H1 (cell line): ENCODE results near the gene C1orf52. TPM values are rescaled to one million over a fixed set of nuclear protein-coding genes. Genes with fewer than 3 reads are reported as not detected.

ENCODE experiments used
- PHF8 ChIP-seq: fragments of 200-600 bp; sonication (generic); conservative IDR thresholded peaks from 2 replicates; pipeline ENCODE4 v1.7.1; 2012; ENCODE audit warnings: low read depth, mild to moderate bottlenecking, inconsistent platforms, low read length, moderate library complexity
- polyA plus RNA-seq, 7 experiments: library from polyadenylated mRNA; depleted of rRNA in 3 of 7; stranded (reverse) in 5 of 7; unstranded in 2 of 7; fragments of >200 nt in 5 of 7; fragments of 200-250 nt in 2 of 7; gene quantifications; 1 replicate in 5 of 7; 2 replicates in 1 of 7; 4 replicates in 1 of 7; pipeline versions ENCODE4 v1.2.1 to v1.2.3, GENCODE V29; 2011 to 2013; ENCODE audit warnings: missing spikeins in 2 of 7, mixed read lengths in 2 of 7
- total RNA-seq: library from RNA; stranded (reverse); fragmentation: NEBNext Ultra II Directional; extraction: Animal tissue kit (Norgen Biotek cat#: 25700); gene quantifications from 2 replicates; pipeline ENCODE4 v1.2.1, GENCODE V29; 2021

Gene C1orf52
- total and polyA plus RNA-seq, 2 of the 8 experiments (the other 6 are each of a cell fraction or from before 2014, with no cell fraction given): 29.2 to 39.1 TPM

DNA sequence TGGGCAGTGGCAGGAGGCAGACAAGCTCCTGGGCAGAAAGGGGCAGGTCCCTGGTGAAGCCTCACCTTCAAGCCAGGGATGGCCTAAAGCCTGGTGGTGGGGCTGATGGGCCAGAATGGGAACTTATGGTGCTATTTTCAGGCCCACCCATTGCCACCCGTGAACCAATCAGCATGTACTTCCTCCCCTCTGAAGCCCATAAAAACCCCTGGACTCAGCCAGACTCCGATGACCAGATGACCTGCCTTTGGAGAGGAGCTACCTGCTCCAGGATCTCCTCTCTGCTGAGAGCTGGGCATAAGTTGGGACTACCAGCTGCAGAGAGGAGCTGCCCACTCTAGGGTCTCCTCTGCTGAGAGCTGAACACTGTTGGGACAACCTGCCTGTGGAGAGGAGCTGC lies 24.7 kb upstream of the C1orf52 start (continued):
- TF ChIP-seq PHF8: no peak
